GM19452 (cell line): Measurements from ENCODE around the gene FAM110A.
"Not testable (repeated sequence)": the region's sequence is repeated elsewhere in the genome, so short reads cannot be mapped to it uniquely, and the experiment has no call there.

Experiments used
- ATAC-seq: cut with Tn5 transposase; IDR thresholded peaks from one replicate; pipeline ENCODE4 v1.9.1; 2021; ENCODE audit not compliant: unreplicated experiment

FAM110A gene

GRCh38 chr20:892371-892770 lies 58.9 kb downstream of the FAM110A start:
- ATAC-seq = not testable (repeated sequence)
